ENCODE measurements around the gene MAP3K5. TPM values are rescaled to one million over a fixed set of nuclear protein-coding genes. Genes with fewer than 3 reads are reported as not detected.

The MAP3K5 gene
- total and polyA plus RNA-seq, 9 of the 15 experiments (the other 6 are each of a cell fraction or from before 2014, with no cell fraction given): 2.2 to 13.0 (median 9.9) TPM

GRCh38 chr6:136571496-136571895, 220.8 kb downstream of the MAP3K5 start:
- in situ Hi-C loops (cut with MboI): no loop called here

GRCh38 chr6:136571065-136571464, 221.2 kb downstream of the MAP3K5 start:
- no peak for FAIRE-seq
- CTCF ChIA-PET (ENCODE audit: low intra/inter-chr PET ratio): no interaction called here
- Histone ChIP-seq H3K27ac (ENCODE audit: extremely low read depth, low read depth, low read length) (no peak overlapping the region), H2AFZ (ENCODE audit: low read depth, low read length) (no peak overlapping the region), H3K4me3 (no peak overlapping the region), H3K9me3 (replicated peaks; ENCODE audit: control insufficient read depth, insufficient read depth, low read depth, low read length) (peaks cover 5% of the 10 kb centered on the region), H3K27me3 (ENCODE audit: control insufficient read depth in 2 of 2, insufficient read depth in 2 of 2, low read length in 2 of 2) (no peaks in the 10 kb centered on the region), H3K36me3 (ENCODE audit: control insufficient read depth, insufficient read depth, low read length) (peaks cover 19% of the 10 kb centered on the region), H4K20me1 (replicated peaks; ENCODE audit: control insufficient read depth, insufficient read depth, low read length) (no peaks in the 10 kb centered on the region), H3K9me1 (ENCODE audit: control insufficient read depth, insufficient read depth, low read length) (no peaks in the 10 kb centered on the region), H3K9ac (ENCODE audit: insufficient read depth in 1 of 2, low read depth in 2 of 2, low read length in 2 of 2) (no peak overlapping the region), H3K79me2 (ENCODE audit: control insufficient read depth, insufficient read depth, low read length) (no peaks in the 10 kb centered on the region), H3K4me2 (ENCODE audit: insufficient read depth, low read length) (no peak overlapping the region), H3K4me1 (replicated peaks in 1 of 2; ENCODE audit: control insufficient read depth in 2 of 2, insufficient read depth in 2 of 2, low read length in 2 of 2) (peaks cover 0 to 14% of the 10 kb centered on the region in 2 experiments; a peak in 4 of 5 replicates)
- POLR2A ChIA-PET: interaction anchor here (0.6 kb wide), 1 partner anchor 453 kb away, joined by 3 read pairs; no protein-coding TSS in a partner anchor
- in situ Hi-C loops (cut with MboI) (no loop called here), intact Hi-C loops (cut with micrococcal nuclease) (no loop called here)
- 51% methylated on average over 5 of the region's 5 CpGs for WGBS (ENCODE audit: insufficient coverage, low coverage, missing lambda C conversion rate)
- no peak for ATAC-seq
- no TSS peak for BruUV-seq (replicated peaks)
- DNase-seq (ENCODE audit: extremely low read depth in 1 of 4, low spot score in 3 of 4): no peak
- no peak for TF ChIP-seq TRIM25 (IDR thresholded peaks at IDR 0.05; ENCODE audit: borderline replicate concordance)
- no peak for TF ChIP-seq TCF3 (CRISPR knock-in tag; IDR thresholded peaks at IDR 0.05)
- peak in 1 of 2 experiments; percentile 29; a peak in 1 of 4 replicates for TF ChIP-seq TRIM24 (IDR thresholded peaks at IDR 0.05)
- TF ChIP-seq ZNF280A (IDR thresholded peaks at IDR 0.05; ENCODE audit: low read depth, partially characterized antibody): peak; percentile 39
- no peak for TF ChIP-seq POLR2AphosphoS5 (IDR thresholded peaks at IDR 0.05; ENCODE audit: control insufficient read depth, insufficient read depth, low read depth, low read length)
- peak; percentile 73; the same call in 1 of the 2 replicates for TF ChIP-seq TRIM28 (IDR thresholded peaks at IDR 0.05)
- no peak for TF ChIP-seq ZNF778 (CRISPR knock-in tag; IDR thresholded peaks at IDR 0.05)
- TF ChIP-seq E2F3 (CRISPR knock-in tag; IDR thresholded peaks at IDR 0.05): no peak
- no peak for TF ChIP-seq ZNF174 (CRISPR knock-in tag; IDR thresholded peaks at IDR 0.05)
- peak; percentile 58 for TF ChIP-seq ZFP36 (IDR thresholded peaks at IDR 0.05; ENCODE audit: low read depth, low read length, partially characterized antibody)
- no peak for TF ChIP-seq XRCC4 (IDR thresholded peaks at IDR 0.05; ENCODE audit: extremely low read depth, insufficient read depth, insufficient read length)
- 0 out of 2 replicates have a peak, but pooled peaks have one; percentile 29 for TF ChIP-seq CBX5 (IDR thresholded peaks at IDR 0.05; ENCODE audit: borderline replicate concordance, low read depth)

More at GRCh38 chr6:136571496-136571895, 220.8 kb downstream of the MAP3K5 start:
- H4K20me1 ChIP-seq (replicated peaks; ENCODE audit: control insufficient read depth, insufficient read depth, low read length): no peaks in the 10 kb centered on the region
- H3K9ac ChIP-seq (ENCODE audit: insufficient read depth in 1 of 2, low read depth in 2 of 2, low read length in 2 of 2): no peak overlapping the region
- no peak for ATAC-seq
- H3K9me3 ChIP-seq (replicated peaks; ENCODE audit: control insufficient read depth, insufficient read depth, low read depth, low read length): peaks cover 5% of the 10 kb centered on the region
- H3K4me3 ChIP-seq: no peak overlapping the region
- no peak overlapping the region for H3K4me2 ChIP-seq (ENCODE audit: insufficient read depth, low read length)
- CTCF ChIA-PET (ENCODE audit: low intra/inter-chr PET ratio): no interaction called here
- intact Hi-C loops (cut with micrococcal nuclease): no loop called here
- H3K4me1 ChIP-seq (replicated peaks in 1 of 2; ENCODE audit: control insufficient read depth in 2 of 2, insufficient read depth in 2 of 2, low read length in 2 of 2): peaks cover 0 to 10% of the 10 kb centered on the region in 2 experiments; a peak in 3 of 5 replicates
- POLR2A ChIA-PET: no interaction called here
- H2AFZ ChIP-seq (ENCODE audit: low read depth, low read length): no peak overlapping the region
- no peaks in the 10 kb centered on the region for H3K9me1 ChIP-seq (ENCODE audit: control insufficient read depth, insufficient read depth, low read length)
- H3K36me3 ChIP-seq (ENCODE audit: control insufficient read depth, insufficient read depth, low read length): peaks cover 19% of the 10 kb centered on the region
- no peak for FAIRE-seq
- TF ChIP-seq HDAC1 (IDR thresholded peaks at IDR 0.05): no peak
- TF ChIP-seq ILF3 (IDR thresholded peaks at IDR 0.05; ENCODE audit: borderline replicate concordance): no peak
- no peak overlapping the region for H3K27ac ChIP-seq (ENCODE audit: extremely low read depth, low read depth, low read length)
- H3K79me2 ChIP-seq (ENCODE audit: control insufficient read depth, insufficient read depth, low read length): no peaks in the 10 kb centered on the region
- H3K27me3 ChIP-seq (ENCODE audit: control insufficient read depth in 2 of 2, insufficient read depth in 2 of 2, low read length in 2 of 2): no peaks in the 10 kb centered on the region
- DNase-seq (ENCODE audit: extremely low read depth in 1 of 4, low spot score in 3 of 4): no peak
- BruUV-seq (replicated peaks): no TSS peak
